CD4-positive, alpha-beta T cell treated with Interleukin-17A for 4 hours (primary cell): Measurements from ENCODE around the gene FAM111B.
"Not testable (repeated sequence)": the region's sequence is repeated elsewhere in the genome, so short reads cannot be mapped to it uniquely, and the experiment has no call there.

Experiments
- DNase-seq: peaks from one replicate; pipeline ENCODE4 v3.0.0-alpha.2; 2020; ENCODE audit warnings: mixed read lengths

FAM111B gene, protein sequence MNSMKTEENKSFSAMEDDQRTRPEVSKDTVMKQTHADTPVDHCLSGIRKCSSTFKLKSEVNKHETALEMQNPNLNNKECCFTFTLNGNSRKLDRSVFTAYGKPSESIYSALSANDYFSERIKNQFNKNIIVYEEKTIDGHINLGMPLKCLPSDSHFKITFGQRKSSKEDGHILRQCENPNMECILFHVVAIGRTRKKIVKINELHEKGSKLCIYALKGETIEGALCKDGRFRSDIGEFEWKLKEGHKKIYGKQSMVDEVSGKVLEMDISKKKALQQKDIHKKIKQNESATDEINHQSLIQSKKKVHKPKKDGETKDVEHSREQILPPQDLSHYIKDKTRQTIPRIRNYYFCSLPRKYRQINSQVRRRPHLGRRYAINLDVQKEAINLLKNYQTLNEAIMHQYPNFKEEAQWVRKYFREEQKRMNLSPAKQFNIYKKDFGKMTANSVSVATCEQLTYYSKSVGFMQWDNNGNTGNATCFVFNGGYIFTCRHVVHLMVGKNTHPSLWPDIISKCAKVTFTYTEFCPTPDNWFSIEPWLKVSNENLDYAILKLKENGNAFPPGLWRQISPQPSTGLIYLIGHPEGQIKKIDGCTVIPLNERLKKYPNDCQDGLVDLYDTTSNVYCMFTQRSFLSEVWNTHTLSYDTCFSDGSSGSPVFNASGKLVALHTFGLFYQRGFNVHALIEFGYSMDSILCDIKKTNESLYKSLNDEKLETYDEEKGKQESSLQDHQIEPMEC

DNA sequence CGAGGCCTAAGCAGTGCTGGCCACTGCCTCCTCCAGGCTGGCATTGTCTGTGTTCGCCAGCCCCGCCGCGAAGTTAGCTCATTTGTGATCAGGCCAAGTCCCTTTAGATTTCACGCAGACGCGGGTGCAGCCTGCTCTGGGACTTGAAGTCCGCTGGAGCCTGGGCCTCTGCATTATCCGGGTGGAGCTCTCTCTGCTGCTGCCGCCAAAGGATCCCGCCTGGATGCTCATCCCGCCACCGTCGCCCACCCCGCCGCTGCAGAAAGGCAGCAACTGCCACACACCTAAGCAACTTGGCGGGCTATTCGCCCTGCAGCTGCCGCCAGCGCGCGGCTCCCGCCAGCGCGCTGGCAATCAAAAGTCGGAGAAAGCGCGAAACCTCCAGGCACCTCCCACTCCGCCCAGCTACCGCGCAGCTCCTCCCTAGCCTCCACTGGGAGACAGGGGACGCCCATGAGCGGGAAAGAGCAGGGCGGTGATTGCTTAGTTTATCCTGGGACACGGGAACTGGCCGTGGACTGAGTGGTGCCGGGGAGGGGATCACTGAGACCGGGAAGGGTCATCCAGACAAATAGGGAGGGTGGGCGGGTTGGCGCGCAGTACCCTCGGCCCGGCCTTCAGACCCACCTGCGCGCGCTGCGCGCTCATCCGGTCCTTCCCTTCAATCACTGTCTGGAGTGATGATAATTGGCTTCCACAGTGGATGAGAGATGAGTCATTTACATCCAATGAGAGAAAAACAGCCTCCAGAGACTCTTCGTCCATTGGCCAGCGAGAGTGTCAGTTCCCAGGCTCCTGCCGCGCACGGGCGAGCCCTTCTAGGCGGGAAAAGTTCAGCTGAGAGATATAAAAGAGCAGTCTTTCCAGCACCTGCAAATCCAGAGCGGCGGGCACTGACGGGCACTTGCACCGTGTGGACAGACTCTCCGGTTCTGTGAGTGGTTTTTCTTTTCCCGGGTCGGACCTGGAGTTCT, at the start of gene FAM111B:
FAM111B (plus strand) TSS at position 875 of the 974 bp plus-strand sequence. CDS start 2,389 bp downstream, outside the sequence.
- peak; percentile 63 for DNase-seq

DNA sequence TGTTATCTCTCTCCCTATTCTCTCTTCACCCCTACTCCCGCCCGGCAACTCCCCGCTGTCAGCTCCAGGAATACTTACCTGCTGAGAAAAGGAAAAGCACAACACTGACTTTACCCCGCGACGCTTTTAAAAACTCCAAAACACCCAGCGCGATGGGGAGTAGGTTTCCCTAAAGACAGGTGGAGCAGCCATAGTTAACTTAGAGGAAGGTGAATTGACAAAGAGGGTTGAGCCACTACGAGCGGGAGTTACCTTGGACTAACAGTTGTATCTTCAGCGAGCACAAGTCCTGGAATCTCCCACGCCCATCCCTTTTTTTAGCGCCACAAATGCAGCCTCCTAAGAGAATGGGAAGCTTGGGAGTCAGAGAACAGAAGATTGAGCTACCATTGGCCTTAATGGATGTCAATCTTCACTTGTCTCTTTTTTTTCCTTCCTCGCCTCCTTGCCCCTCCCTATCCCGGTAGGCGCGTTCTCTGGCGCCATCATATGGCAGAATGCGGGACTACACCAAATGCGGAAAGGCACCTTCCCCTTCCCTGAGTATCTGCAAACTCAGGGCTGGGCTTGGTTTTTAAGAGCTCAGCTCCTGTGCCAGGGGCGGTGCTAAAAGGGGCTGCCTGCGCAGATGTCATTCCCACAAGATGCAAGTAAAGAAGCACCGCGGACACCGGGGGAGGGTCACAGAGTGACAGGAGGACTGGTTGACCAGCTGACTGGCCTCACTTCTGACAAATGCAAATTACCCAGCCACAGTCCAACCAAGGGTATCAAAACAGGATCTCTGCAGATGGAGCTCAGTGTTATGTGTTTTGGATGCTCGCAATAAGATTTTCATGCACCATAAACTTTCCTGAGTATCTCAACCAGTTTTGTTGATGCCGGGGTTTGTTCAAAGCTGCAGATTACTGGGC, 48.7 kb upstream of the FAM111B start:
- peak; percentile 78 for DNase-seq

DNA sequence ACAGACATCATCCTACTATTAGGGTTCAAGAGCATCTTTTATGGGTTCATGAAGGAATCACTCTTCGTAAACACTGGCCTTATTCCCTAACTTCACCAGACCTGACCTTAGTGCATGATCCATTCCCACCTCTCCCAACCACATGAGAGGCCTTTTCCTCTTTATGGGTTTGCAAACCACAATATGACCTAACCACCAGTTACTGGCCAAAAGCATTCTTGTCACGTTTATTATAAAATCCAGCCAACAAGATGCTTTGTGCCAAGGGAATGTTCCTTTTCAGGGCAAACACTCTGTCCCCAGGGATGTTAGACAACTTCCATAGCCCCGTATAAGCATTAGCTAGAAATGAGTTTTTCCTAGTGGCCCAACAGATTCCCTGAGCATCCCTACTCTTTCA, 46.9 kb upstream of the FAM111B start:
- DNase-seq, result not testable (repeated sequence)

DNA sequence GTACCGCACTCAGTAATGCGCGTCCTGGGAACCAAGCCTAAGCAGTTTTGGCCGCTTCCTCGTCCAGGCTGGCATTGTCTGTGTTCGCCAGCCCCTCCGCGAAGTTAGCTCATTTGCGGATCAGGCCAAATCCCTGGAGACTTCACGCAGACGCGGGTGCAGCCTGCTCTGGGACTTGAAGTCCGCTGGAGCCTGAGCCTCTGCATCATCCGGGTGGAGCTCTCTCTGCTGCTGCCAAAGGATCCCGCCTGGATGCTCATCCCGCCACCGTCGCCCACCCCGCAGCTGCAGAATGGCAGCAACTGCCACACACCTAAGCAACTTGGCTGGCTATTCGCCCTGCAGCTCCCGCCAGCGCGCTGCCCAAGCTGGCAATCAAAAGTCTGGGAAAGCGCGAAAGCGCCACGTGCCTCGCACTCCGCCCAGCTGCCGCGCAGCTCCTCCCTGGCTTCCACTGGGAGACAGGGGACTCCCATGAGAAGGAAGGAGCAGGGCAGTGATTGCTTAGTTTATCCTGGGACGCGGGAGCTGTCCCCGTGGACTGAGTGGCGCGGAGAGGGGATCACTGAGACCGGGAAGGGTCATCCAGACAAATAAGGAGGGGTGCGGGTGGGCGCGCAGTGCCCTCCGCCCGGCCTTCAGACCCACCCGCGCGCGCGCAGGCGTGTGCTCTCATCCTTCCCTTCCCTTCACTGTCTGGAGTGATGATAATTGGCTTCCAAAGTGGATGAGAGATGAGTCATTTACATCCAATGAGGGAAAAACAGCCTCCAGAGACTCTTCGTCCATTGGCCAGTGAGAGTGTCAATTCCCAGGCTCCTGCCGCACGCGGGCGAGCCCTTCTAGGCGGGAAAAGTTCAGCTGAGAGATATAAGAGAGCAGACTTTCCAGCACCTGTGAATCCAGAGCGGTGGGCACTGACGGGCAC, 44.2 kb upstream of the FAM111B start:
- DNase-seq, result no peak

DNA sequence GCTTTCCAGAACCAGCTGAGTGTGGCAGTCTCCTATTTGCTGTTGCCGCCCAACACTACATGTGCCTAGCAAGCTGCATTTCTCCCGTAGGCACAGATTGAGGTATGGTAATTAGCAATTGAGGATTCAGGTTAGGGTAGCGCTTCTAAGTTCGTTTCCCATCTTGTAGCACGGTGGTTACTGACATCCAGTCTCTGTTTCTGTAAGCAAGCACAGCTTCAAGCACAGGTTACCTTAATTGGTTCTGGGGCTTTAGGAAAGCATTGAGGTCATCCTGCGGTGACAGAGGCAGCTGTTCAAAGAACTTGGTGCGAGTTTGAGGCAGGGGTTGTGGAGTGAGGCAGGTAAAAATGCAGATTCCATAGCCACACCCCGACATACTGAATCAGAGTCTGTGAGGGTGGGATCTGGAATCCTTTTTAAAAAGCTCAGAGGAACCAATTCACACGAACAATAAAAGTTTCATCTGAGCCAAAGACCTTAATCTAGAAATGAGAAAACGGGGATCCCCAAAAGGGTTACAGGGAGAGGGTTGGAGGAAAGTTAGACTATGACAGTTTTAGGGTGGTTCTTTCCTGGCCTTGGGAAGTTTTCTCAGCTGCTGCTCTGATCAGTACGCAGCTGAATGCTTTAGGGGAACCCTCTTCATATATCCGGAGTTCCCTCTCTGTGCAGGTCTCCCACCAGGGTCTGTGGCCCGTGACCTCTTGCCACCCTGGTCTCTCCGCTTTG, 42.9 kb upstream of the FAM111B start:
- not testable (repeated sequence) for DNase-seq

DNA sequence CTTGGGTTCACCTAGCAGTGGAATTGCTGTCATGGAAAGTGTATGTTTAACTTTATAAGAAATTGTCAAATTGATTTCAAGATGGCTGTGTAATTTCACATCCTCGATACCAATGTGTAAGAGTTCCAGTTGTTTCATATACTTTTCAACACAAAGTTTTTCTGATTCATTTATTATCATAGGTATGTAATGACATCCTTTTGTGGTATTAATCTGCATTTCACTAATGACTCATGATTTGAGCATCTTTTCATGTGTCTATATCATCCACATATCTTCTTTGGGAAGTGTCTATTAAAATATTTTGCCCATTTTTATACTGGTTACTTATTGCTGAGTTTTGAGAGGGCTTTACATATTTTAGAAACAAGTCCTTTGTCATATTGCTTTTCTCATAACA, 38.0 kb upstream of the FAM111B start:
- no peak for DNase-seq

DNA sequence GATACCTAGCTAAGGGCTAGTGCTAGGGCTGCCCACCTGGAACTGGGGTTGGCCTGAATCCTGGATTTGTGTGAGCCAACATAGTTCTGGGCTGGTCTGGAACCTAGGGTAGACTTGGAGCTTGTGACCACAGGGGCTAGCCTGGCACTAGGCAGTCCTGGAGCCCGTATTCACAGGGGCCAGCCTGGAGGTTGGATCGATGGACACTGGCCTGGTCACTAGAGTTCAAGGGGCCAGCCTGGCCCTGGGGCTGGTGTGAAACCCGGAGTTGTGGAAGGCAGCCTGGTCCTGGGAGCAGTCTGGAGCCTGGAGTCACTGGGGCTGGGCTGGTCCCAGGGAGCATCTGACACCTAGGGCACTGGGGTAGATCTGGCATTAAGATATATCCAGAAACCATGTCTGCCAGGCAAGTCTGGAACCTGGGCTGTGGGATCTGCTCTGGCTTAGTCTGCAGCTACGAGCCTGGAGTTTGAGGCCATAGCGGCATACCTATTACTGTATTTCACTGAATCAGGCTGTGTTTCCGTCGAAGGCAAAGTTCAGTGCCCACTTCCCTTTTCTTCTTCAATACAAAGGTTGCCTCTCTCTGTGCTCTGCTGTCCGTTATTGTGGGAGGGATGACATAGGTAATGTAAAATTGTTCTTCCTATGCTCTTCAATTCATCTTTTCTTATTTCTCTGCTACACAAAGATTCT, 30.0 kb upstream of the FAM111B start:
- no peak for DNase-seq

DNA sequence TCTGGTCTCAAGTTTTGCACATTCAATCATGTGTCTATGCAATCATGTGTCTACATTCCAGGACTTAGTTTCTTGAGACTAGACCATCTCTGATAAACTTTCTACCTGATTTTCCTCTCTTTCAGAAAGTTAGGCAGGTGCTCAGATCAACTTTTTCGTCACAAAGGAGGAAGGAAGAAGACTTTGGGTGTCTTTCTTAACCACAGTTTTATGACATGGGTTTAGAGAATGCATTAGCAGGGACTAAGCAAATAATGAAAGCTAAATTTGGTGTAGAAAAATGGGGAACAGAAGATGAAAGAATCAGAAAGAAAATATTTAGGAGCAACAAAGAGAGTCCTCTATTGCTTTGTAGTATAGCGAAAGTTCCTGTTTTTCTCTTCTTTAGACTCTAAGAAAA, 28.6 kb upstream of the FAM111B start:
- DNase-seq, result no peak

DNA sequence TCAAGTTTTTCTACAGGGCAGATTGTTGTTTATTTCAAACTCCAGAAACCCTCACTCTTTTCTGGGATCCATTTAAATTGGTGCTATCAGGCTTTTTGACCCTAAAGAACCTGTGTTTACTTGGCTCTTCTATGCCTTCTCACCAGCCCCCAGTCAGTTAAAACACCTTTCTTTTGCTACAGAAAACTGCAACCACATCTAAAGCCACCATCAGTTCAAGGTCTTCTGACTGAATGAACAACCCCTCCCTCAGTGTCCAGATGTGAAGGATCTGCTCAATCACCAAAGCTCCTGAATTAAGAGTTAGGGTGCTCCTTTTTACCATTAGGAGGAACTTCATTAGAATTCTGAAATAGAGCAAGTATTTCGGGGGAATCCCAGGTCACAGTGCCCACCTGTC, 28.0 kb upstream of the FAM111B start:
- DNase-seq, result no peak

DNA sequence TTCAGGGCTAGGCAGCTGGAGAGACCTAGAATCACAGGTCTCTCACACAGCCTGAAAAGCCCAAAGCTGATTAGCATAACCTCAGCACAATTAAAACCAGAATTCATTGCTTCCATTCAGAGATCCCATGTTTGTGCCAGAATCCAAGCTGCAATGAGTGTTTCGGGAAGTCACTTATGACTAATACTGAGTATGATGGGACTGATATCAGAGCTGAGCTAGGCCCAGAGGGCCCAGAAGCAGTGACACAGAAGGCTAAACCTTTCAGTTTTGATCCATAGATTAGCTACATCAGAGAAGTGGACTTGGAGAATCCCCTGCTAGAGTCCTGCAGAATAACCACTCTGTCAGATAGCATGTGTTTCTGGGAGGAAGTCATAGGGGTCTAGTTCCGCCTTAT, 26.6 kb upstream of the FAM111B start:
- not testable (repeated sequence) for DNase-seq

DNA sequence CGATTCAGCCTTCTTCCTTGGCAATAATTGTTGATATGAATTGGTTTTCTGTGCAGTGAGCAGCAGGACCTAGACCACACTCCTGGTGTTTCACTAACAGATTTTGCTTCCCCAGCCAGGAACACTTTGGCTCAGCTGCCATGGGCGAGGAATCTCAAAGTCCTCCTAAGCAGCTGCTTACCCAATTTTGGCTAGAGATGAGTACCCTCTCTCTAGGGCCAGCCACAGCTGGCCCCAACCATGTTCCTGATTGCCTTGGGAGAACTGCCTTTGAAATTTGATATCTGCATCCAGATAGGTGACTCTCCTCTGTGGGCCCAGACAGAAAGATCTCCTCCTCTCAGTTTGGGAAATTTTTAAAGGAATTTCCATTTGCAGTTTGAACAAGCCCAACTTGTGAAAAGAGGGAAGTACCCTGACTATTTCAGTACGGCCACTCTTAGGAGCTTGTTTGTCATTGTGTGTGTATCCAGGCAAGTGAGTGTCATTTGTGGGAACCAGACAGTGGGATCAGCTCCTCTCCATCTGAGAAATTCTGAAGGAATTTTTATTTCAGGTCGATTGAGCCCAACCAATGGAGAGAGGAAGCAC, 25.5 kb upstream of the FAM111B start:
- not testable (repeated sequence) for DNase-seq

DNA sequence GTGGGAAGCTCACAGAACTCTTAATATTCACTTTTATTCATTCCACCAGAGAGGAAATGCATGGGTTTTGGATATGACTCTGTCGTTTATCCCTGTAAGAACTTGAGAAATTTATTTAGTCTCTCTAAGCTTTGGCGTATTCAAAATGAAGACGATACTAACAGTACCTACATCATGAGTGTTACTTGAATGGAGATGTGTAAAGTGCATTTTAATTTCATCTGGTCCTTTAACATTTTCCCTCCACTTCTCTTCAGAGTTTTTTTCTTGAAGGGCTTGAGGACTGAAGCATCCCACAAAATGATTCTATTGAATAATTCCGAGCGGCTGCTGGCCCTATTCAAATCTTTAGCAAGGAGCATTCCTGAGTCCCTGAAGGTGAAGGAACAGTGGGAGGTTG, 21.0 kb upstream of the FAM111B start, which contains the start of gene GLYATL1B:
GLYATL1B (plus strand) TSS at position 301 of the 400 bp plus-strand sequence; CDS start at position 301, 0 bp downstream.
- DNase-seq, result not testable (repeated sequence)

DNA sequence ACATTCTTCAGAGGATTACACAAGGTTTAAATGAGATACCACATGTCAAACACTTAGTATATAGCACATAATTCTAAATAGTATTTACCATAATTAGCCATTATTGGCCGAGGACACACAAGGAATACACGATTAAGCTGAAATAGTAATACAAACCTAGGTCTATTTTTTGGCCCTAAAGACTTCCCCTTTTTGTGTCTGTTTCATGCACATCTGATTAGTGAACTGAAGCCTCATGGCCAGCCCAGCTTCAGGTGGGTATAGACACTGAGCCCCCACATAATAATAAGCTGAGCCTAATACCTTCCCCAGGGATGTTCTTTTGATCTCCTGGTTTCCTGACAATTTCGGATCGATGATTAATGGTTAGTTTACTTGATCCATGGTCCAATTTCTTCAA, 18.9 kb upstream of the FAM111B start:
- no peak for DNase-seq

DNA sequence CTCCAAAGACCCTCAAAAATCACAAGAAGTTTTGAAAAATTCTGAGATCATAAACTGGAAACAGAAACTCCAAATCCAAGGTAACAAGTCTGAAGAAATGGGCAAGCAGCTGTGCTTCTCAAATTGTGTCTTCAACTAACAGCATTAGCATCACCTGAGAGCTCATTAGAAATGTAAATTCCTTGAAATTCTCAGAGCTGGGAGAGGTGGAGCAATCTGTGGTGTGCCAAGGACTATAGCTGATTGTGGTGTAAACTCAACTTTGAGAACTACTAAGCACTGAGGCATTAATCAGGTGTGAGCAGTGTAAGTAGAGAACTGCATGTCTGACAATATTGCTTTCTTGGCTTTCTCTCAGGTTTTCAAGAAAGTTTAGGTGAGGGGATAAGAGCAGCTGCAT, 13.5 kb upstream of the FAM111B start:
- DNase-seq, result not testable (repeated sequence)

DNA sequence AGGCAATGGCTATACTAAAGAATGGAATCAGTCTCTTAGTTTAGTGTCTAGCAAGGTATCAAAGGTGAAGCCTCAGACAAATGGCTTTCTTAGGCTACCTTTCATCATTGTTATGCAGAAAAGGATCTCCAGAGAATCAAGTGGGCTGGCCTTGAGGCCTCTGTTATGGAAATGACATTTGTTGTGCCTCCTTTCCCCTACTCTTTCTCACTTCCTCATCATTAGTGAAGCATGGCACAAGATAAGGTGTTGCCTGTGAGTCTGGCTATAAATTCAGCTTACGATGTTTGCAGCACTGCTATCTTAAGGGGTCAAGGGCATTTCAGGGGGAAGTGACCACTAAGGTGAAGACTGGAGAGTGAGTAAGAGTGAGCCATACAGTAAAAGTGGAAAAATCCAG, 11.8 kb upstream of the FAM111B start:
- DNase-seq, result not testable (repeated sequence)

DNA sequence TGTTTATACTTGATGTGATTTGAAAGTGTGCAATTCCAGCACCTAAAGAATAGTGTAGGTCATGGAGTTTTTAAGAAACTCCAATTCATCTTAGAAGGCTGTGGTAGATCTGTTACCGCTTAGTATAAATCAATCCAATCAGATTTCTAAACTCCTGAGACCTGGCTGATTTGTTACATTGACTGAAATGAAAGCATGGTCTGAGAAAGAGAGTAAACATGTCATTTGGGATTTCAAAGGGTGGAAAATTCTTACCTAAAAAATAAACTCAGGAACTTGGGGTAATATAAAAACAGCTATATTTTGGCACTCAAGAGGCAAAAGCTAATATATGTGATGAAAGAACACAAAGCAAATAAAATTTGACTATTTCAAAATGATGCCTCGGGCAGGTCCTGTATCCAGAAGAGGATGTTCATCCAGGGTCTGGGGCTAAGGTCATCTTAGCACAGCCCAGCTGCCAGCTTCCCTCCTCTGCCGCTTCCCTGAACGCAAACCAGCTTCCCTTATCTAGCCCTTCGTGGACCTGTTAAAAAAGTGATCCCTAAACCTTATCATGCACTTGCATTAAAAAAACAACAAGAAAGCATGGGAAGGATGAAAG, 11.0 kb upstream of the FAM111B start:
- not testable (repeated sequence) for DNase-seq

DNA sequence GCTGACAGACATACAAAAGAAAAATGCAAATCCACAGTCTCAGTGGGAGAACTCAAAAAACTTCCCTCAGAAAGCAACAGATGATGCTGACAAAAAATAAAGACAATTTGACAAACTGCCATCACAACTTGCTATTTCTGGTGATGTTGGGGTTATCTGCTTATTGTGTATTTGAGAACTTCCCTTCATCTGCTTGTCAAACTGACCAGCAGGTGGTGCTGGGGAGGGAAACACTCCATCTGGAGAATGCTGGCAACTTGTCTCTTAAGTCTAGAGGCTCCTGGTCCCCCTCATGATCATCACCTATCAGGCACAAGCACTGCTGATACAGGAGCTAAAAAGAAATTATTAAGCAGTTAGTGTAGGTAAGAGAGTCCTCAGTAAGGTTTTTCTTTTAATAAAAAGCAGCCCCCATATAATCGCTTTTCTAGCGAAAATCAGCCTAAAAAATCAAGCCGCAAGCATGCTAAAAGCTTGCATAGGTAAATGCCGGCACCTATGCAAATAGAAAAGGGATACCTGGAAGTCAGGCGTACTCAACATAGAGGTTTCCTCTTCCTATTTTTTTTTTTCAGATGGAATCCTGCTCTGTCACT, 9.8 kb upstream of the FAM111B start:
- DNase-seq, result peak; percentile 78

DNA sequence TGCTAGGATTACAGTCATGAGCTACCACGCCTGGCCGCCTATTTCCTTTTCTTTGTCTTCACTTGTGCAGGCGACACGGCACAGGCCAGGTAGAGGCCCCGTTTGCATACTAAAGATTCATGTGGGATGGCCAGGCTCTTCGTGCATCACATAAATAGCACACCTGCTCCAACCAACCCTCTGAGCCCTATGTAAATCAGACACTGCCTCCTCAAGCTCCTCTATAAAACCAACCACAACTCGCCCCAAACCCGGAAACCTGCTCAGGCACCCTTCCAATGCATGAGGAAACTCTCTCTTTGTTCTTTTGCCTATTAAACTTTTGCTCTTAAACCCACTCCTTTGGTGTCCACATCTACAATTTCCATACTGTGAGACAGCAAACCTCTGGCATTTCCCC, 9.1 kb upstream of the FAM111B start:
- not testable (repeated sequence) for DNase-seq
